ENCODE data around the gene SUN2.
A peak's percentile ranks its signal among the peaks of the same experiment; 100 is the strongest.

SUN2 gene

DNA sequence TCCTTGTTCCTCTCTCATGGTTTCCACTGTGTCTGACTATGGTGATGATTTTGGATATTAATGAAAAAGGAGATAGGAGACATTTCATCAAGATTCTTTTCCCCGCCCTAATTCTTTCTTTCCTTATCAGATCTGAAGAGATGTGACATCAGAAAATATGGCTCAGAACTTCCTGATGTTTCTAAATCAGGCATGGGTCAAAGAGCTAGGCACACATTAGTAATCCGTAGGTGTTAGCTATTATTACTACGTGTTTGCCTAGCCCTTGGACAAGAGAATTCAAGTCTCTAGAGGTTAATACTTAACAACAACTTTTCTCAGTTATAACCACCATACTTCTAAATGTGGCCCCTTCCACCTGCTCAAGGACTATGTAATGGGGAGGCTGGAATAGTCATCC is 60.9 kb downstream of the SUN2 start:
- peak; percentile 69 for DNase-seq

DNA sequence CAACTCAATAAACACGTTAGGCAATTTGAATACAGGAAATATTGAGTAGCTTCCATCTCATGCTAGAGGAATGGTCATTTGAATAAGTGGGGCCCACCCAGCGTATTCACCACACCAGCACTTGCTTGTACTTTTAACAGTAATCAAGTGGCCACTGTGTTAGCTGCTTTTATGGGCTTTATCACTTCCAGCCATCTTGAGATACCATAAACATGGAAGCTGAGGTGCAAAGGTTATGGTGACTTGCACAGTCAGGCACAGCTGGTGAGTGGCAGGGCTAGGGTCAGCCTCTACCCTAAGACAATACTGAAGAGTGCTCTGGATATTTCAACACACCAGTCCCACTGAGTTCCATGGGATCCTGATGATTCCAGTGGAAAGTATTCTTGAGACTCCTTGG is 61.7 kb downstream of the SUN2 start:
- no peak for DNase-seq

DNA sequence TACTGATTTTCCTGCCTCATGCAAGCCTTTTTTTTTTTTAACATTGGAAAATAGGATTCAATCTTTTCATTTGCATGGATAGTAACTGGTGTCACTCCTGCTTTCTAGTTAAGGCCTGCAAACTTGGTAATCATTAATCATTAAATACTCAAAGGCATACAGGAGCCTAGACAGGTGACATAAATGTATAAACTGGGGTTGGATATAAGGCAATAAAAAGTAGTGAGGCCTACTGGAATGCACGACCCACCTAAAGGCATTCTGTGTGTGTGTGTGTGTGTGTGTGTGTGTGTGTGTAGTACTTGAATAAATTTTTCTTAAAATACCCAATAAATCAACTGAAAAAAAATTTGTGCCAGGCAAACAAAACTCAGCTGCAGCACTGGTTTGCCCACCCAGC is 66.1 kb downstream of the SUN2 start:
- no peak for DNase-seq

DNA sequence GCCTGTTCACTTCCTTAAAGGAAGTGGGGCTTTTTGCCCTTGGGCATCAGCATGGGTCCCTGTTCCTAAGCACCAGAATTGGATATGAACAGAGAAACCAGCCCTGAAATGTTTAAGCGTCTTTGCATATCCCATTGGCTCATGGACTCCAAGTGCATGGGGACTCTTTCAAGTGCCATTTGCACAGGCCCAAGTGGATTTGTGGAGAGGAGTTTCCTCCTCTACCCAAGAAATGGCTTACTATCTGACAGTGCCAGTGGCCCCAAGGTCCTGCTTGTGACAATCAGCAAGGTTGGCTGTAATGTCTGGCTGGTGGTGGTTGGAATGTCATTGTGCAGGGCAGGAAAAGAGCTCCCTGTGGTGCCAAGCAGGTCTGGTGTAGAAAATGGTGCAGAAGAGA is 70.0 kb downstream of the SUN2 start:
- no peak for DNase-seq

- DNase-seq = no peak
These were observed 70.9 kb downstream of the SUN2 start for GRCh38 chr22:38684895-38685294.

Measured in inflammatory macrophage treated with lipopolysaccharide for 4 hours (primary cell).